ENCODE results near the gene ADORA1.

The ADORA1 gene

GRCh38 chr1:203127666-203128430 lies at the start of gene ADORA1:
Gene ADORA1, plus strand, starts transcription at chr1:203127726. Its CDS starts 1,116 bp downstream, at chr1:203128842.
- H3K27me3 ChIP-seq (ENCODE audit: control insufficient read depth in 1 of 2, insufficient read depth in 2 of 2, low read length in 2 of 2), result peaks cover 14 to 33% of the 10 kb centered on the region in 2 donors
- H3K27ac ChIP-seq (ENCODE audit: low read depth, low read length), result no peak within 1 kb of the TSS
- H3K36me3 ChIP-seq (ENCODE audit: control insufficient read depth in 1 of 2, insufficient read depth in 2 of 2, low read length in 2 of 2), result no peaks in the 10 kb centered on the region
- H3K4me3 ChIP-seq (ENCODE audit: low read depth in 1 of 2, low read length in 2 of 2), result peak within 1 kb of the TSS; percentile 58 to 67
- no peaks in the 10 kb centered on the region for H3K9me3 ChIP-seq (ENCODE audit: control insufficient read depth in 1 of 2, low read length in 2 of 2)
- H3K4me1 ChIP-seq (ENCODE audit: control insufficient read depth in 1 of 2, insufficient read depth in 2 of 2, low read length in 2 of 2), result peaks cover 14 to 30% of the 10 kb centered on the region in 2 donors
- peak within 1 kb of the TSS in 1 of 2 donors; percentile 46 for H3K9ac ChIP-seq (ENCODE audit: low read depth in 1 of 2, low read length in 2 of 2)

GRCh38 chr1:203077956-203078355 lies 49.6 kb upstream of the ADORA1 start:
- H3K9me3 ChIP-seq (ENCODE audit: control insufficient read depth in 1 of 2, low read length in 2 of 2), result no peaks in the 10 kb centered on the region
- H3K4me3 ChIP-seq (ENCODE audit: low read depth in 1 of 2, low read length in 2 of 2), result no peak overlapping the region
- H3K4me1 ChIP-seq (ENCODE audit: control insufficient read depth in 1 of 2, insufficient read depth in 2 of 2, low read length in 2 of 2), result no peaks in the 10 kb centered on the region
- H3K36me3 ChIP-seq (ENCODE audit: control insufficient read depth in 1 of 2, insufficient read depth in 2 of 2, low read length in 2 of 2), result no peaks in the 10 kb centered on the region
- H3K27ac ChIP-seq (ENCODE audit: low read depth, low read length), result no peak overlapping the region
- H3K27me3 ChIP-seq (ENCODE audit: control insufficient read depth in 1 of 2, insufficient read depth in 2 of 2, low read length in 2 of 2), result peaks cover 25 to 46% of the 10 kb centered on the region in 2 donors
- H3K9ac ChIP-seq (ENCODE audit: low read depth in 1 of 2, low read length in 2 of 2), result no peak overlapping the region

GRCh38 chr1:203078478-203078877 lies 49.0 kb upstream of the ADORA1 start:
- peaks cover 21 to 42% of the 10 kb centered on the region in 2 donors for H3K27me3 ChIP-seq (ENCODE audit: control insufficient read depth in 1 of 2, insufficient read depth in 2 of 2, low read length in 2 of 2)
- no peaks in the 10 kb centered on the region for H3K4me1 ChIP-seq (ENCODE audit: control insufficient read depth in 1 of 2, insufficient read depth in 2 of 2, low read length in 2 of 2)
- no peak overlapping the region for H3K9ac ChIP-seq (ENCODE audit: low read depth in 1 of 2, low read length in 2 of 2)

GRCh38 chr1:203080456-203080855 lies 47.1 kb upstream of the ADORA1 start:
- no peak overlapping the region for H3K4me3 ChIP-seq (ENCODE audit: low read depth in 1 of 2, low read length in 2 of 2)
- H3K9ac ChIP-seq (ENCODE audit: low read depth in 1 of 2, low read length in 2 of 2), result no peak overlapping the region
- peaks cover 10 to 34% of the 10 kb centered on the region in 2 donors for H3K27me3 ChIP-seq (ENCODE audit: control insufficient read depth in 1 of 2, insufficient read depth in 2 of 2, low read length in 2 of 2)
- H3K9me3 ChIP-seq (ENCODE audit: control insufficient read depth in 1 of 2, low read length in 2 of 2), result no peaks in the 10 kb centered on the region
- H3K4me1 ChIP-seq (ENCODE audit: control insufficient read depth in 1 of 2, insufficient read depth in 2 of 2, low read length in 2 of 2), result no peaks in the 10 kb centered on the region
- H3K27ac ChIP-seq (ENCODE audit: low read depth, low read length), result no peak overlapping the region
- H3K36me3 ChIP-seq (ENCODE audit: control insufficient read depth in 1 of 2, insufficient read depth in 2 of 2, low read length in 2 of 2), result no peaks in the 10 kb centered on the region

More at GRCh38 chr1:203078478-203078877, 49.0 kb upstream of the ADORA1 start:
- no peaks in the 10 kb centered on the region for H3K9me3 ChIP-seq (ENCODE audit: control insufficient read depth in 1 of 2, low read length in 2 of 2)
- no peaks in the 10 kb centered on the region for H3K36me3 ChIP-seq (ENCODE audit: control insufficient read depth in 1 of 2, insufficient read depth in 2 of 2, low read length in 2 of 2)
- no peak overlapping the region for H3K4me3 ChIP-seq (ENCODE audit: low read depth in 1 of 2, low read length in 2 of 2)
- no peak overlapping the region for H3K27ac ChIP-seq (ENCODE audit: low read depth, low read length)

- no peak overlapping the region for H3K9ac ChIP-seq (ENCODE audit: low read depth in 1 of 2, low read length in 2 of 2)
- H3K36me3 ChIP-seq (ENCODE audit: control insufficient read depth in 1 of 2, insufficient read depth in 2 of 2, low read length in 2 of 2), result no peaks in the 10 kb centered on the region
- no peak overlapping the region for H3K27ac ChIP-seq (ENCODE audit: low read depth, low read length)
- H3K9me3 ChIP-seq (ENCODE audit: control insufficient read depth in 1 of 2, low read length in 2 of 2), result no peaks in the 10 kb centered on the region
- no peak overlapping the region for H3K4me3 ChIP-seq (ENCODE audit: low read depth in 1 of 2, low read length in 2 of 2)
- no peaks in the 10 kb centered on the region for H3K4me1 ChIP-seq (ENCODE audit: control insufficient read depth in 1 of 2, insufficient read depth in 2 of 2, low read length in 2 of 2)
- H3K27me3 ChIP-seq (ENCODE audit: control insufficient read depth in 1 of 2, insufficient read depth in 2 of 2, low read length in 2 of 2), result peaks cover 3 to 24% of the 10 kb centered on the region in 2 donors
Observed at GRCh38 chr1:203081465-203082230, 45.9 kb upstream of the ADORA1 start.

GRCh38 chr1:203082231-203082505 lies 45.4 kb upstream of the ADORA1 start:
- Histone ChIP-seq H3K27me3 (ENCODE audit: control insufficient read depth in 1 of 2, insufficient read depth in 2 of 2, low read length in 2 of 2) (peaks cover under 1 to 24% of the 10 kb centered on the region in 2 donors), H3K9me3 (ENCODE audit: control insufficient read depth in 1 of 2, low read length in 2 of 2) (no peaks in the 10 kb centered on the region), H3K9ac (ENCODE audit: low read depth in 1 of 2, low read length in 2 of 2) (no peak overlapping the region)

GRCh38 chr1:203082571-203083462 lies 44.7 kb upstream of the ADORA1 start:
- Histone ChIP-seq H3K27me3 (ENCODE audit: control insufficient read depth in 1 of 2, insufficient read depth in 2 of 2, low read length in 2 of 2) (peaks cover 0 to 20% of the 10 kb centered on the region in 2 donors), H3K4me1 (ENCODE audit: control insufficient read depth in 1 of 2, insufficient read depth in 2 of 2, low read length in 2 of 2) (no peaks in the 10 kb centered on the region), H3K27ac (ENCODE audit: low read depth, low read length) (no peak overlapping the region), H3K36me3 (ENCODE audit: control insufficient read depth in 1 of 2, insufficient read depth in 2 of 2, low read length in 2 of 2) (no peaks in the 10 kb centered on the region), H3K9ac (ENCODE audit: low read depth in 1 of 2, low read length in 2 of 2) (no peak overlapping the region), H3K9me3 (ENCODE audit: control insufficient read depth in 1 of 2, low read length in 2 of 2) (no peaks in the 10 kb centered on the region), H3K4me3 (ENCODE audit: low read depth in 1 of 2, low read length in 2 of 2) (no peak overlapping the region)

More at GRCh38 chr1:203082231-203082505, 45.4 kb upstream of the ADORA1 start:
- H3K27ac ChIP-seq (ENCODE audit: low read depth, low read length), result no peak overlapping the region
- H3K4me3 ChIP-seq (ENCODE audit: low read depth in 1 of 2, low read length in 2 of 2), result no peak overlapping the region
- no peaks in the 10 kb centered on the region for H3K36me3 ChIP-seq (ENCODE audit: control insufficient read depth in 1 of 2, insufficient read depth in 2 of 2, low read length in 2 of 2)
- no peaks in the 10 kb centered on the region for H3K4me1 ChIP-seq (ENCODE audit: control insufficient read depth in 1 of 2, insufficient read depth in 2 of 2, low read length in 2 of 2)

GRCh38 chr1:203083463-203083921 lies 44.0 kb upstream of the ADORA1 start:
- no peak overlapping the region for H3K4me3 ChIP-seq (ENCODE audit: low read depth in 1 of 2, low read length in 2 of 2)
- H3K36me3 ChIP-seq (ENCODE audit: control insufficient read depth in 1 of 2, insufficient read depth in 2 of 2, low read length in 2 of 2), result no peaks in the 10 kb centered on the region
- H3K4me1 ChIP-seq (ENCODE audit: control insufficient read depth in 1 of 2, insufficient read depth in 2 of 2, low read length in 2 of 2), result no peaks in the 10 kb centered on the region
- H3K27ac ChIP-seq (ENCODE audit: low read depth, low read length), result no peak overlapping the region
- peaks cover 0 to 20% of the 10 kb centered on the region in 2 donors for H3K27me3 ChIP-seq (ENCODE audit: control insufficient read depth in 1 of 2, insufficient read depth in 2 of 2, low read length in 2 of 2)
- H3K9ac ChIP-seq (ENCODE audit: low read depth in 1 of 2, low read length in 2 of 2), result no peak overlapping the region
- no peaks in the 10 kb centered on the region for H3K9me3 ChIP-seq (ENCODE audit: control insufficient read depth in 1 of 2, low read length in 2 of 2)

- Histone ChIP-seq H3K9me3 (ENCODE audit: control insufficient read depth in 1 of 2, low read length in 2 of 2) (no peaks in the 10 kb centered on the region), H3K4me1 (ENCODE audit: control insufficient read depth in 1 of 2, insufficient read depth in 2 of 2, low read length in 2 of 2) (no peaks in the 10 kb centered on the region), H3K36me3 (ENCODE audit: control insufficient read depth in 1 of 2, insufficient read depth in 2 of 2, low read length in 2 of 2) (no peaks in the 10 kb centered on the region), H3K27me3 (ENCODE audit: control insufficient read depth in 1 of 2, insufficient read depth in 2 of 2, low read length in 2 of 2) (peaks cover 0 to 11% of the 10 kb centered on the region in 2 donors), H3K4me3 (ENCODE audit: low read depth in 1 of 2, low read length in 2 of 2) (no peak overlapping the region), H3K9ac (ENCODE audit: low read depth in 1 of 2, low read length in 2 of 2) (no peak overlapping the region), H3K27ac (ENCODE audit: low read depth, low read length) (no peak overlapping the region)
Observed at GRCh38 chr1:203084588-203085527, 42.7 kb upstream of the ADORA1 start.

All from duodenal mucosa (tissue), 2 donors.